H9 (cell line): Measurements from ENCODE around the gene ZNF415. TPM values are rescaled to one million over a fixed set of nuclear protein-coding genes. Genes with fewer than 3 reads are reported as not detected.

Experiments used
- DNase-seq: peaks from one replicate; pipeline ENCODE4 v3.0.0-alpha.2; 2017
- H2AFZ ChIP-seq: one replicate; pipeline ENCODE4 v1.6.1; 2013; ENCODE audit warnings: mild to moderate bottlenecking, low read length, control low read depth, moderate library complexity
- H2AK5ac ChIP-seq: 2 replicates; pipeline ENCODE4 v1.6.1; 2013; ENCODE audit warnings: low read length, control low read depth, mixed read lengths; ENCODE audit not compliant: insufficient read length
- H2BK120ac ChIP-seq: one replicate; pipeline ENCODE4 v1.6.1; 2013; ENCODE audit warnings: low read depth, mild to moderate bottlenecking, low read length, control low read depth, inconsistent platforms; ENCODE audit not compliant: poor library complexity, severe bottlenecking
- H2BK12ac ChIP-seq: 2 replicates; pipeline ENCODE4 v1.6.1; 2013; ENCODE audit warnings: low read length, control low read depth, mixed read lengths, low read depth; ENCODE audit not compliant: insufficient read length
- H2BK15ac ChIP-seq: 2 replicates; pipeline ENCODE4 v1.6.1; 2013; ENCODE audit warnings: low read depth, low read length, control low read depth
- H2BK20ac ChIP-seq: one replicate; pipeline ENCODE4 v1.6.1; 2013; ENCODE audit warnings: low read depth, mild to moderate bottlenecking, low read length, control low read depth, inconsistent platforms; ENCODE audit not compliant: poor library complexity, severe bottlenecking
- H2BK5ac ChIP-seq: 2 replicates; pipeline ENCODE4 v1.6.1; 2013; ENCODE audit warnings: low read length, control low read depth, mixed read lengths; ENCODE audit not compliant: insufficient read length
- H3K14ac ChIP-seq: 2 replicates; pipeline ENCODE4 v1.6.1; 2013; ENCODE audit warnings: low read length, control low read depth; ENCODE audit not compliant: insufficient read depth
- H3K18ac ChIP-seq: 2 replicates; pipeline ENCODE4 v1.6.1; 2013; ENCODE audit warnings: low read depth, mild to moderate bottlenecking, mixed read lengths, low read length, control low read depth; ENCODE audit not compliant: insufficient read length
- H3K23ac ChIP-seq: 2 replicates; pipeline ENCODE4 v1.6.1; 2013; ENCODE audit warnings: low read length, control low read depth, mixed read lengths, low read depth; ENCODE audit not compliant: insufficient read length
- H3K23me2 ChIP-seq: 2 replicates; pipeline ENCODE4 v1.6.1; 2013; ENCODE audit warnings: low read depth, mild to moderate bottlenecking, mixed read lengths, low read length, control low read depth; ENCODE audit not compliant: insufficient read length, poor library complexity, severe bottlenecking
- H3K27ac ChIP-seq: 2 replicates; pipeline ENCODE4 v1.5.1; 2013; ENCODE audit warnings: low read length, control low read depth, mixed read lengths, low read depth; ENCODE audit not compliant: insufficient read length
- H3K27me3 ChIP-seq: 2 replicates; pipeline ENCODE4 v1.6.1; 2013; ENCODE audit warnings: low read length, control low read depth, inconsistent platforms; ENCODE audit not compliant: insufficient read depth
- H3K4ac ChIP-seq: 2 replicates; pipeline ENCODE4 v1.6.1; 2013; ENCODE audit warnings: low read depth, mild to moderate bottlenecking, control low read depth, inconsistent platforms, low read length, moderate library complexity
- H3K4me1 ChIP-seq: 2 replicates; pipeline ENCODE4 v1.6.1; 2013; ENCODE audit warnings: low read length, control low read depth, inconsistent platforms; ENCODE audit not compliant: insufficient read depth
- H3K4me2 ChIP-seq: 2 replicates; pipeline ENCODE4 v1.6.1; 2013; ENCODE audit warnings: low read length, control low read depth, mixed read lengths; ENCODE audit not compliant: insufficient read length, insufficient read depth
- H3K56ac ChIP-seq: 2 replicates; pipeline ENCODE4 v1.6.1; 2013; ENCODE audit warnings: low read depth, mild to moderate bottlenecking, mixed read lengths, low read length, control low read depth; ENCODE audit not compliant: insufficient read length
- H3K79me1 ChIP-seq: 2 replicates; pipeline ENCODE4 v1.6.1; 2013; ENCODE audit warnings: low read depth, mild to moderate bottlenecking, moderate library complexity, low read length, control low read depth, inconsistent platforms; ENCODE audit not compliant: insufficient read depth, poor library complexity, severe bottlenecking
- H3K79me2 ChIP-seq: 2 replicates; pipeline ENCODE4 v1.6.1; 2013; ENCODE audit warnings: low read length, control low read depth, inconsistent platforms; ENCODE audit not compliant: insufficient read depth
- H3K9ac ChIP-seq: 2 replicates; pipeline ENCODE4 v1.6.1; 2013; ENCODE audit warnings: low read length, control low read depth, mixed read lengths; ENCODE audit not compliant: insufficient read length; ENCODE audit errors: extremely low read depth
- H3K9me3 ChIP-seq: one replicate; pipeline ENCODE4 v1.6.1; 2013; ENCODE audit warnings: low read depth, low read length, inconsistent platforms; ENCODE audit not compliant: control insufficient read depth
- H3T11ph ChIP-seq: one replicate; pipeline ENCODE4 v1.6.1; 2013; ENCODE audit warnings: mild to moderate bottlenecking, low read length, control low read depth, inconsistent platforms
- H4K20me1 ChIP-seq: one replicate; pipeline ENCODE4 v1.6.1; 2013; ENCODE audit not compliant: control insufficient read depth, insufficient read length, insufficient read depth
- H4K5ac ChIP-seq: 2 replicates; pipeline ENCODE4 v1.6.1; 2013; ENCODE audit warnings: low read depth, mild to moderate bottlenecking, mixed read lengths, low read length, control low read depth; ENCODE audit not compliant: insufficient read length
- H4K8ac ChIP-seq: replicated peaks from 2 replicates; pipeline ENCODE4 v1.6.1; 2013; ENCODE audit warnings: low read length, control low read depth, mixed read lengths, low read depth; ENCODE audit not compliant: insufficient read length
- H4K91ac ChIP-seq: 2 replicates; pipeline ENCODE4 v1.6.1; 2013; ENCODE audit warnings: low read depth, mild to moderate bottlenecking, moderate library complexity, mixed read lengths, low read length, control low read depth; ENCODE audit not compliant: insufficient read length
- H3K27ac Mint-ChIP-seq, 3 experiments: 2 replicates in 2 of 3; 3 replicates in 1 of 3; pipeline ENCODE4 v1.8.0; 2020 to 2021; ENCODE audit warnings: mixed read lengths in 3 of 3, mild to moderate bottlenecking in 1 of 3, moderate library complexity in 1 of 3
- H3K27me3 Mint-ChIP-seq: 2 replicates; pipeline ENCODE4 v1.8.0; 2021; ENCODE audit warnings: low read depth, mild to moderate bottlenecking, moderate library complexity, mixed read lengths
- H3K36me3 Mint-ChIP-seq, 3 experiments: 2 replicates in 2 of 3; 3 replicates in 1 of 3; pipeline ENCODE4 v1.8.0; 2020 to 2021; ENCODE audit warnings: low read depth in 3 of 3, mixed read lengths in 3 of 3; ENCODE audit not compliant: insufficient read depth in 1 of 3
- H3K4me1 Mint-ChIP-seq, 2 experiments: 2 replicates each; pipeline ENCODE4 v1.8.0; 2020; ENCODE audit warnings: mixed read lengths in 2 of 2
- H3K4me3 Mint-ChIP-seq, 2 experiments: 2 replicates in 1 of 2; 3 replicates in 1 of 2; pipeline ENCODE4 v1.8.0; 2020 to 2021; ENCODE audit warnings: mild to moderate bottlenecking in 2 of 2, mixed read lengths in 2 of 2, moderate library complexity in 1 of 2
- H3K9me3 Mint-ChIP-seq, 2 experiments: 2 replicates in 1 of 2; 3 replicates in 1 of 2; pipeline ENCODE4 v1.8.0; 2020; ENCODE audit warnings: mild to moderate bottlenecking in 2 of 2, mixed read lengths in 2 of 2, moderate library complexity in 1 of 2
- CTCF ChIP-seq: fragments of 200-600 bp; sonication (generic); conservative IDR thresholded peaks from 3 replicates; pipeline ENCODE4 v1.8.0; 2021; ENCODE audit warnings: antibody characterized with exemption, mild to moderate bottlenecking
- WGBS: extraction: QIAGEN DNeasy Blood & Tissue Kit; methylation state at CpG from one replicate; pipeline ENCODE4 v1.1.7; 2013; ENCODE audit warnings: missing lambda C conversion rate, low lambda C conversion rate, mixed read lengths; ENCODE audit not compliant: insufficient read length; ENCODE audit errors: extremely low coverage; 5-methylcytosine and 5-hydroxymethylcytosine counted together
- total RNA-seq: library from RNA; stranded (reverse); gene quantifications from 2 replicates; pipeline ENCODE4 v1.2.1, GENCODE V29; 2021

Gene ZNF415
- total RNA-seq, 1 experiment from 2014 or later: 12.3 TPM

GRCh38 chr19:53085496-53085895 lies 47.2 kb downstream of the ZNF415 start:
- H3K79me2 ChIP-seq: no peaks in the 10 kb centered on the region
- H3K14ac ChIP-seq: no peak overlapping the region
- H3K9me3 ChIP-seq: no peaks in the 10 kb centered on the region
- no peaks in the 10 kb centered on the region for H3K23me2 ChIP-seq
- no peak overlapping the region for H2BK20ac ChIP-seq
- no peak overlapping the region for H3K56ac ChIP-seq
- no peak for TF ChIP-seq CTCF
- no peak overlapping the region for H3K27ac ChIP-seq
- no peak overlapping the region for H4K91ac ChIP-seq
- Mint-ChIP-seq H3K27ac (no peak overlapping the region; a peak in 1 of 7 replicates), H3K4me1 (no peaks in the 10 kb centered on the region), H3K27me3 (no peaks in the 10 kb centered on the region), H3K4me3 (no peak overlapping the region), H3K36me3 (peaks cover 71 to 92% (median 90%) of the 10 kb centered on the region in 3 experiments), H3K9me3 (peaks cover 9 to 12% of the 10 kb centered on the region in 2 experiments; a peak in 3 of 5 replicates)
- no peak overlapping the region for H3K18ac ChIP-seq
- no peak overlapping the region for H3K4me2 ChIP-seq
- no peak overlapping the region for H2BK5ac ChIP-seq
- H3K9ac ChIP-seq: no peak overlapping the region
- no peak for DNase-seq
- H4K5ac ChIP-seq: no peak overlapping the region
- H3K23ac ChIP-seq: no peak overlapping the region
- H3K4me1 ChIP-seq: no peaks in the 10 kb centered on the region
- H2BK12ac ChIP-seq: no peak overlapping the region
- H2AFZ ChIP-seq: no peak overlapping the region
- no peak overlapping the region for H2AK5ac ChIP-seq
- WGBS: no CpG with 5 or more reads among the region's 7 CpGs
- H3K4ac ChIP-seq: no peak overlapping the region
- no peak overlapping the region for H2BK120ac ChIP-seq
- no peaks in the 10 kb centered on the region for H4K20me1 ChIP-seq
- no peaks in the 10 kb centered on the region for H3K79me1 ChIP-seq
- no peaks in the 10 kb centered on the region for H3K27me3 ChIP-seq
- no peak overlapping the region for H4K8ac ChIP-seq
- no peak overlapping the region for H3T11ph ChIP-seq
- H2BK15ac ChIP-seq: no peak overlapping the region
